Ovary (tissue), 9 donors: Measurements from ENCODE around the gene SUOX. TPM values are rescaled to one million over a fixed set of nuclear protein-coding genes. Genes with fewer than 3 reads are reported as not detected.

Experiments used
- DNase-seq, 5 donors: peaks; one replicate each; pipeline ENCODE4 v3.0.0-alpha.2; 2019 to 2020
- H3K27ac ChIP-seq, 2 donors: fragments of 200-600 bp; one replicate each; pipeline versions ENCODE4 v1.5.1 to v1.8.0; 2019 to 2022
- H3K27me3 ChIP-seq: fragments of 200-600 bp; one replicate; pipeline ENCODE4 v1.8.0; 2022
- H3K36me3 ChIP-seq: fragments of 200-600 bp; sonication (generic); one replicate; pipeline ENCODE4 v1.5.1; 2019
- H3K4me1 ChIP-seq: one replicate; pipeline ENCODE4 v1.8.1; 2013; ENCODE audit warnings: mild to moderate bottlenecking, moderate library complexity; ENCODE audit not compliant: insufficient read depth
- H3K4me3 ChIP-seq: fragments of 200-600 bp; sonication (generic); one replicate; pipeline ENCODE4 v1.5.1; 2017
- H3K9me3 ChIP-seq, 2 donors: fragments of 200-600 bp in 1 of 2; sonication (generic) in 1 of 2; one replicate each; pipeline versions ENCODE4 v1.5.1 to v1.8.1; 2013 to 2019; ENCODE audit warnings: mild to moderate bottlenecking in 1 of 2, moderate library complexity in 1 of 2
- EP300 ChIP-seq: sonication (generic); formaldehyde crosslinking; IDR thresholded peaks from one replicate; pipeline ENCODE4 v1.6.1; 2017; ENCODE audit warnings: antibody characterized with exemption
- POLR2A ChIP-seq: fragments of 450-650 bp; IDR thresholded peaks from one replicate; pipeline ENCODE4 v1.6.1; 2017; ENCODE audit warnings: antibody characterized with exemption, mild to moderate bottlenecking, moderate library complexity
- WGBS, 3 donors: extraction: QIAGEN DNeasy Blood & Tissue Kit in 1 of 3; methylation state at CpG; one replicate each; pipeline versions ENCODE4 v1.1.5 to v1.1.7; 2013 to 2017; 5-methylcytosine and 5-hydroxymethylcytosine counted together
- intact Hi-C, 4 donors: fragments of 100-400 bp; cut with DNase I; formaldehyde crosslinking; loops; one replicate each; pipeline versions ENCODE4 v1.11.0 to v1.15.1; 2022 to 2023
- polyA plus RNA-seq, 2 donors: library from polyadenylated mRNA; stranded (reverse); fragments of 200-250 nt in 1 of 2; fragments of 350-450 nt in 1 of 2; fragmentation: Illumina TruSeq in 1 of 2; extraction: RNeasy Lipid Tissue Mini Kit (QIAGEN cat#74804) in 1 of 2; gene quantifications; one replicate each; pipeline ENCODE4 v1.2.3, GENCODE V29; 2013 to 2014
- total RNA-seq, 7 donors: library from RNA; depleted of rRNA in 2 of 7; stranded (reverse); fragments of >200 nt in 2 of 7; fragmentation: NEBNext Ultra II Directional in 3 of 7; extraction: Animal tissue kit (Norgen Biotek cat#: 25700) in 3 of 7; gene quantifications; one replicate each; pipeline versions ENCODE4 v1.1.0 to v1.2.4, GENCODE V29; 2016 to 2023
- TF ChIP-seq, protein P1 (sequence below), 3 donors: fragments of 450-650 bp in 2 of 3; fragments of 200-600 bp in 1 of 3; IDR thresholded peaks; one replicate each; pipeline versions ENCODE4 v1.5.1 to v1.8.0; 2016 to 2022; ENCODE audit warnings: antibody characterized with exemption in 3 of 3, mild to moderate bottlenecking in 1 of 3
- donor health status: DM: no; HTN: no; CAD: no; lungs with moderate emphysema.
- donor health status: DM: no; HTN: no; CAD: no.
- donor health status: Bipolar disorder and iron deficiency.
- donor health status: DM: yes; HTN: yes; CAD: no.
- donor health status: DM: no; HTN: no; CAD: no.
- donor health status: DM: yes; HTN: yes; CAD: no.

The SUOX gene
- total and polyA plus RNA-seq, 9 donors, result 18.0 to 39.4 (median 31.9) TPM

GRCh38 chr12:56013482-56013881 lies 16.4 kb downstream of the SUOX start:
- H3K4me1 ChIP-seq, result no peaks in the 10 kb centered on the region
- WGBS, 3 donors, result 83 to 90% (median 85%) methylated on average over 5 of the region's 5 CpGs
- H3K4me3 ChIP-seq, result no peak overlapping the region
- no peak for DNase-seq
- H3K9me3 ChIP-seq, result no peaks in the 10 kb centered on the region
- TF ChIP-seq POLR2A, result no peak
- TF ChIP-seq, protein P1, sequence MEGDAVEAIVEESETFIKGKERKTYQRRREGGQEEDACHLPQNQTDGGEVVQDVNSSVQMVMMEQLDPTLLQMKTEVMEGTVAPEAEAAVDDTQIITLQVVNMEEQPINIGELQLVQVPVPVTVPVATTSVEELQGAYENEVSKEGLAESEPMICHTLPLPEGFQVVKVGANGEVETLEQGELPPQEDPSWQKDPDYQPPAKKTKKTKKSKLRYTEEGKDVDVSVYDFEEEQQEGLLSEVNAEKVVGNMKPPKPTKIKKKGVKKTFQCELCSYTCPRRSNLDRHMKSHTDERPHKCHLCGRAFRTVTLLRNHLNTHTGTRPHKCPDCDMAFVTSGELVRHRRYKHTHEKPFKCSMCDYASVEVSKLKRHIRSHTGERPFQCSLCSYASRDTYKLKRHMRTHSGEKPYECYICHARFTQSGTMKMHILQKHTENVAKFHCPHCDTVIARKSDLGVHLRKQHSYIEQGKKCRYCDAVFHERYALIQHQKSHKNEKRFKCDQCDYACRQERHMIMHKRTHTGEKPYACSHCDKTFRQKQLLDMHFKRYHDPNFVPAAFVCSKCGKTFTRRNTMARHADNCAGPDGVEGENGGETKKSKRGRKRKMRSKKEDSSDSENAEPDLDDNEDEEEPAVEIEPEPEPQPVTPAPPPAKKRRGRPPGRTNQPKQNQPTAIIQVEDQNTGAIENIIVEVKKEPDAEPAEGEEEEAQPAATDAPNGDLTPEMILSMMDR (IDR thresholded peaks at IDR 0.05), result no peak
- no peak for TF ChIP-seq EP300
- H3K36me3 ChIP-seq, result no peaks in the 10 kb centered on the region
- H3K27me3 ChIP-seq, result no peaks in the 10 kb centered on the region
- intact Hi-C loops, result no loop called here
- no peak overlapping the region for H3K27ac ChIP-seq

DNA sequence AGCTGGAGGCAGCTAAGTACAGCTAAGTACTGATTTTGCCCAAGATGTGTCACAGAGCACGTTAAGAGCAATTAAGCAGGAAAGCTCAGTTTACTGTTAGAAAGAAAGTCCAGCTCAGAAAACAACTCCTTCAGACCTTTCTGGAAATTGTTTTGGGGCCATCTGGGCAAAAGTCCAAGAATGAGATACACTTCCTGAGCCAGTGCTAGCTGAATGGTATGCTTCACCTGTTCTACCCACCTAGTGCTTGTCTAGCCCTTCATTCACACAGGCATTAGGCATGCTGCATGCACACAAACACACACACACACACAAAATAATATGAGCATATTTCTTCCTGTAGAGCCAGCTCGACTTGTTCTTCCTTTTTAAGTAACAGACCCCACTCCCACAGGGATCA lies 17.1 kb downstream of the SUOX start:
- no peaks in the 10 kb centered on the region for H3K9me3 ChIP-seq
- H3K36me3 ChIP-seq, result no peaks in the 10 kb centered on the region
- H3K27ac ChIP-seq, result no peak overlapping the region
- no peak for TF ChIP-seq EP300
- TF ChIP-seq POLR2A, result no peak
- TF ChIP-seq, protein P1 (IDR thresholded peaks at IDR 0.05), result no peak
- intact Hi-C loops, result no loop called here
- DNase-seq, result no peak
- H3K4me3 ChIP-seq, result no peak overlapping the region
- H3K4me1 ChIP-seq, result no peaks in the 10 kb centered on the region
- WGBS, 3 donors, result 20 to 30% (median 20%) methylated on average over 2 of the region's 2 CpGs
- no peaks in the 10 kb centered on the region for H3K27me3 ChIP-seq

GRCh38 chr12:56017181-56017580 lies 20.1 kb downstream of the SUOX start:
- H3K9me3 ChIP-seq, result no peaks in the 10 kb centered on the region
- H3K27me3 ChIP-seq, result no peaks in the 10 kb centered on the region
- no peak overlapping the region for H3K27ac ChIP-seq
- H3K4me1 ChIP-seq, result peaks cover 8% of the 10 kb centered on the region
- no peak for DNase-seq
- H3K36me3 ChIP-seq, result no peaks in the 10 kb centered on the region
- TF ChIP-seq, protein P1 (IDR thresholded peaks at IDR 0.05), result no peak
- TF ChIP-seq POLR2A (no peak), EP300 (no peak)
- H3K4me3 ChIP-seq, result no peak overlapping the region
- intact Hi-C loops, result no loop called here
- 82 to 87% (median 85%) methylated on average over 4 of the region's 4 CpGs for WGBS, 3 donors

- intact Hi-C loops, result no loop called here
- WGBS, 3 donors, result 97 to 100% (median 98%) methylated on average over 1 of the region's 1 CpG
- Histone ChIP-seq H3K36me3 (no peaks in the 10 kb centered on the region), H3K4me3 (no peak overlapping the region), H3K4me1 (peaks cover 9% of the 10 kb centered on the region), H3K9me3 (no peaks in the 10 kb centered on the region), H3K27me3 (no peaks in the 10 kb centered on the region), H3K27ac (no peak overlapping the region)
- DNase-seq, result no peak
- TF ChIP-seq, protein P1 (IDR thresholded peaks at IDR 0.05), result no peak
- TF ChIP-seq EP300 (no peak), POLR2A (no peak)
Observed at GRCh38 chr12:56018356-56018755, 21.3 kb downstream of the SUOX start.
